NB4 (cell line): ENCODE data around the gene SLC39A6.

Experiments used
- MYC ChIP-seq: IDR thresholded peaks from 2 replicates; pipeline ENCODE4 v1.6.1; 2011; ENCODE audit warnings: low read depth, low read length
- POLR2A ChIP-seq: IDR thresholded peaks from 2 replicates; pipeline ENCODE4 v1.6.1; 2011; ENCODE audit warnings: mild to moderate bottlenecking; ENCODE audit not compliant: insufficient read length; ENCODE audit errors: extremely low read depth
- TF ChIP-seq, protein P1 (sequence below): IDR thresholded peaks from 2 replicates; pipeline ENCODE4 v1.6.1; 2011; ENCODE audit warnings: low read depth, low read length
- TF ChIP-seq, protein P2 (sequence below): IDR thresholded peaks from one replicate; pipeline ENCODE4 v1.5.1; 2012; ENCODE audit warnings: low read depth, low read length

DNA sequence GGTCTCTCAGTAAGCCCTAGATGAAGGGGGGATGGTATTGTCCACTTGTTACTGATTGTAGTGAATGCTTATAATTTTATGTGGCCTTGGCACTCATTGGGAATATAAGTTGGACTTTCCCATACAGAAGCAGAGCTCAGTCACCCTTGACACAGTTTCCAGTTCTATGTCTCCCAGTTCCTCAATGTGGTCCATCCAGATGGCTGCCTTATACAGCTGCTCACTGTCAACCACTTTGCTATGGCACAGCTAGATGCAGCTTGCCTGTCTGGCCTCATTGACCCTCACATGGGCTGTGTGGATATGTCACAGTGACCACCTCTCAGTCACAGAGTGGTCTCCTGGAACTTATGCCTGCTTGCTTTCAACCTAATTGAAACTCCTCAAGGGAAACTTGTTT lies 21.7 kb downstream of the SLC39A6 start:
- TF ChIP-seq, protein P1, sequence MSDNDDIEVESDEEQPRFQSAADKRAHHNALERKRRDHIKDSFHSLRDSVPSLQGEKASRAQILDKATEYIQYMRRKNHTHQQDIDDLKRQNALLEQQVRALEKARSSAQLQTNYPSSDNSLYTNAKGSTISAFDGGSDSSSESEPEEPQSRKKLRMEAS, result no peak
- TF ChIP-seq, protein P2, sequence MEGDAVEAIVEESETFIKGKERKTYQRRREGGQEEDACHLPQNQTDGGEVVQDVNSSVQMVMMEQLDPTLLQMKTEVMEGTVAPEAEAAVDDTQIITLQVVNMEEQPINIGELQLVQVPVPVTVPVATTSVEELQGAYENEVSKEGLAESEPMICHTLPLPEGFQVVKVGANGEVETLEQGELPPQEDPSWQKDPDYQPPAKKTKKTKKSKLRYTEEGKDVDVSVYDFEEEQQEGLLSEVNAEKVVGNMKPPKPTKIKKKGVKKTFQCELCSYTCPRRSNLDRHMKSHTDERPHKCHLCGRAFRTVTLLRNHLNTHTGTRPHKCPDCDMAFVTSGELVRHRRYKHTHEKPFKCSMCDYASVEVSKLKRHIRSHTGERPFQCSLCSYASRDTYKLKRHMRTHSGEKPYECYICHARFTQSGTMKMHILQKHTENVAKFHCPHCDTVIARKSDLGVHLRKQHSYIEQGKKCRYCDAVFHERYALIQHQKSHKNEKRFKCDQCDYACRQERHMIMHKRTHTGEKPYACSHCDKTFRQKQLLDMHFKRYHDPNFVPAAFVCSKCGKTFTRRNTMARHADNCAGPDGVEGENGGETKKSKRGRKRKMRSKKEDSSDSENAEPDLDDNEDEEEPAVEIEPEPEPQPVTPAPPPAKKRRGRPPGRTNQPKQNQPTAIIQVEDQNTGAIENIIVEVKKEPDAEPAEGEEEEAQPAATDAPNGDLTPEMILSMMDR, result no peak
- TF ChIP-seq POLR2A, result no peak
- TF ChIP-seq MYC, result no peak
